ENCODE measurements around the gene SNX3.

The SNX3 gene

DNA sequence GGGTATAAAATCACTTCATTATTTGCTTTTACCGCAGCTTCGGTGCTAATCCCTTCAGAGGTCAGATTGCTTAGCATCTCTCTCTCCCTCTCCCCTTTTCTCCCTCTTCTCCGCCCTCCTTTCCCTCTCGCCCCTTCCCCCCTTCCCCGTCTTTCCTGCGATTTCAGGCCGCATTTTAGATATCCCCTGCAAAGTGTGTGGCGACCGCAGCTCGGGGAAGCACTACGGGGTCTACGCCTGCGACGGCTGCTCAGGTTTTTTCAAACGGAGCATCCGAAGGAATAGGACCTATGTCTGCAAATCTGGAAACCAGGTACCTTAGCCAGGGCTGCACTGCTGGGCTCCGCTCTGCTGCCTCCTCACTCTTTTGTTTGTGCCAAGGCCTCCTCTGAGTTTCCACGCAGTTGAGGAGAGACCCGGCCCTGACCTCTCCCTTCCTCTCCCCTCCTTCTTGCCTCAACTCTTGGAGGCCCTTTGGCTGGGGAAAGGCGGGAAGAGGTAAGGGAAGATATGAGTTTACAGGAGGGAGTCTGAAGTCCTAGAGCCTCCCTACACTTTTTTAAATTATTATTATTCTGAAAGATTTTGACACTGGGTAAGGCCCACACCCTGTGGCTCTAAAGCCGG lies 89.4 kb downstream of the SNX3 start:
- H3K27ac ChIP-seq (ENCODE audit: low read depth, low read length) = no peak overlapping the region
- no peaks in the 10 kb centered on the region for H3K4me1 ChIP-seq (ENCODE audit: control insufficient read depth, insufficient read depth, low read length)
- no peaks in the 10 kb centered on the region for H3K36me3 ChIP-seq (ENCODE audit: control insufficient read depth, insufficient read depth, low read length)
- H3K9ac ChIP-seq (ENCODE audit: low read length) = no peak overlapping the region
- peaks cover 74% of the 10 kb centered on the region for H3K27me3 ChIP-seq (ENCODE audit: control insufficient read depth, insufficient read depth, low read length)
- H3K4me3 ChIP-seq (ENCODE audit: low read length) = no peak overlapping the region

- Histone ChIP-seq H3K4me1 (ENCODE audit: control insufficient read depth, insufficient read depth, low read length) (no peaks in the 10 kb centered on the region), H3K36me3 (ENCODE audit: control insufficient read depth, insufficient read depth, low read length) (no peaks in the 10 kb centered on the region), H3K27me3 (ENCODE audit: control insufficient read depth, insufficient read depth, low read length) (peaks cover 75% of the 10 kb centered on the region), H3K4me3 (ENCODE audit: low read length) (no peak overlapping the region), H3K27ac (ENCODE audit: low read depth, low read length) (no peak overlapping the region), H3K9ac (ENCODE audit: low read length) (no peak overlapping the region)
Measured at GRCh38 chr6:108170332-108171290, 90.2 kb downstream of the SNX3 start.

DNA sequence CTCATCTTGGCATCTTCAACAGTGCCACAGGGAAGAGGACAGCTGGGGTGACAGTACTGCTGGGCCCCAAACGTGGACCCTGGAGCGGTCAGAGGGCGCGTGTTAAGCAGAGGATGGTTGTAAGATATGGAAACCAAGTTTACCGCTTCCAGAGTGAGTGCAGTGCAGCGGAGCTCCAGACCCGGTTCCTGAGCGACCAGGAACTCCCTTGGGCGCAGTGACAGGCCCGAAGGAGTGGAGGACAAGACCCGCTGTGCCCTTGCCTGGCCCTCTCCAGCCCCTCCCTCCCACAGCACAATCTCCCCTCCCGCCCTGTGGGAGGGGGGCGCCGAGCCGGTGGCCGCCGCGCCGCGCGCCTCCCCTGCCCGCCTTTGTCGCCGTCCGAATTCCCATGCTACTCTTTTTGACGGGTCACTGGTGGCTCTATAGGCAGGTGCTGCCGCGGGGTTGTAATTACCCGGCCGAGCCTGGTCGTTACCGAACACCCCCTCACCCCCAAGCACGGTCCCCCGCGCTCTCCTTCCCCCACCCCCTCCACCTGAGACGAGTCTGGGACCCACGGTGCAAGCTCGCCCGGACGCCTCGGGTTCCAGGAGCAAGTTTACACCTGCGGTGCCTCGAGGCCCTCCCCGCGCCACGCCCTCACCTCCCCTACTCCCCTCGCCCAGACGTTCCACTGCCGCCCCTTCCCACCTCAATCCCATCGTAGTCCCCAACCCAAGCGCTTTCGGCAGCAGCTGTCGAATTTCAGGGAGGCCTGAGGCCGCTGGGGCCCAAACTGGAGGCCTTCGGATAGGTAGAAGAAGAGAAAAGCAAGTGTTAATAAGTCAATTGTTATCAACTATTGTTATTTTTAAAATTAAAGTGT lies 91.1 kb downstream of the SNX3 start:
- H3K4me3 ChIP-seq (ENCODE audit: low read length) = peak overlapping the region; percentile 27
- no peaks in the 10 kb centered on the region for H3K36me3 ChIP-seq (ENCODE audit: control insufficient read depth, insufficient read depth, low read length)
- H3K9ac ChIP-seq (ENCODE audit: low read length) = no peak overlapping the region
- H3K27me3 ChIP-seq (ENCODE audit: control insufficient read depth, insufficient read depth, low read length) = peaks cover 73% of the 10 kb centered on the region
- no peak overlapping the region for H3K27ac ChIP-seq (ENCODE audit: low read depth, low read length)
- no peaks in the 10 kb centered on the region for H3K4me1 ChIP-seq (ENCODE audit: control insufficient read depth, insufficient read depth, low read length)

GRCh38 chr6:108168501-108169463 lies 92.1 kb downstream of the SNX3 start:
- Histone ChIP-seq H3K36me3 (ENCODE audit: control insufficient read depth, insufficient read depth, low read length) (no peaks in the 10 kb centered on the region), H3K27me3 (ENCODE audit: control insufficient read depth, insufficient read depth, low read length) (peaks cover 75% of the 10 kb centered on the region), H3K4me1 (ENCODE audit: control insufficient read depth, insufficient read depth, low read length) (no peaks in the 10 kb centered on the region), H3K9ac (ENCODE audit: low read length) (no peak overlapping the region), H3K27ac (ENCODE audit: low read depth, low read length) (no peak overlapping the region), H3K4me3 (ENCODE audit: low read length) (peak overlapping the region; percentile 41)

DNA sequence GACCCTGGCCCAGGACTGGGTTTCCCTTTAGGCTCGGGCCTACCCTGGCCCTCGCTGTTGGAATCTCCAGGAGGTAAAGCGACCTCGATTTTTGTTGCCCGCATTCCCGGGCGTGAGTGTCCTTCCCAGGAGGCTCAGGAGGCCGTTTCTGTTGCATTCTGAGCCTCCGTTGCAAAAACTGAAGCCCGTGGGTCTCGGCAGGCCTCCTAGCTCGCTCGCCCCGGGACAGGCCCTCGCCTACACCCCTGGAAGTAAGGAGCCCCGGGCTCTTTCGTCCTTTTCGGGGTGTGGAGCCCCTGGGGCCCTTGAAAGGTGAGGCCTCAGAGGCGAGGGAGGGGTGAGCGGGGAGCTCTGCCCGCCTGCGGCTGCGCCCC lies 92.8 kb downstream of the SNX3 start:
- no peaks in the 10 kb centered on the region for H3K36me3 ChIP-seq (ENCODE audit: control insufficient read depth, insufficient read depth, low read length)
- H3K4me1 ChIP-seq (ENCODE audit: control insufficient read depth, insufficient read depth, low read length) = no peaks in the 10 kb centered on the region
- no peak overlapping the region for H3K9ac ChIP-seq (ENCODE audit: low read length)
- peak overlapping the region; percentile 41 for H3K4me3 ChIP-seq (ENCODE audit: low read length)
- no peak overlapping the region for H3K27ac ChIP-seq (ENCODE audit: low read depth, low read length)
- peaks cover 81% of the 10 kb centered on the region for H3K27me3 ChIP-seq (ENCODE audit: control insufficient read depth, insufficient read depth, low read length)

DNA sequence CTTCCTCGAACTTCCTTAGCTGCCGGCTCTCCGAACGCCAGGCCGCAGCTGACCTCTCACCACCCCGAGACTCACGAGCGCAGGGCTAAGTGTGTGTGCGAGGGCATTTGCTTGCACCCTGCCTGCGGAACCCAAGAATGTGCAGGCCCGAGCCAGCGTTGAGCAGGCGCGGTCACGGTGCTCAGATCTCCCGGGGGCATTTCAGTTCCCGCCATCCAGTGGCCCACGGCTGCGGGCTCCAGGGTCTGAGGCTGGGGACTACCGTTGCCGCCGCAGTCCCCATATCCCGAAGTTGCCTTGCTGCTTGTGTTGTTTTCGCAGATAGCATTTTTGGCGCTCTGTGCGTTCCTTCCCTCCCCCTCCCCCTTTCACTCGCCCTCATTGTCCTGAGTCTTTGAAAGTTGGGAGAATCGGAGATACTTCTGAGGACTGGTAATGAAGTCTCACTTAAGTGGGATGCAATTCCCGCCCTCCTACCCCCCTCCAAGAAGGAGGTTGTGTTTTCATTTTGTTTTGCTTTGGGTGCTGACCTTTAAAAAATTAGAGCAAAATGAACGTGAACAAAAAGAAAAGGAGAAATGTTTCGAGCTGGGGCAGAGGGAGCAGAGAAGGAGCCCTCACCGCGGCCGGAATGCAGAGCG lies 93.3 kb downstream of the SNX3 start:
- Histone ChIP-seq H3K36me3 (ENCODE audit: control insufficient read depth, insufficient read depth, low read length) (no peaks in the 10 kb centered on the region), H3K4me1 (ENCODE audit: control insufficient read depth, insufficient read depth, low read length) (no peaks in the 10 kb centered on the region), H3K4me3 (ENCODE audit: low read length) (peak overlapping the region; percentile 41), H3K27ac (ENCODE audit: low read depth, low read length) (no peak overlapping the region), H3K27me3 (ENCODE audit: control insufficient read depth, insufficient read depth, low read length) (peaks cover 85% of the 10 kb centered on the region), H3K9ac (ENCODE audit: low read length) (no peak overlapping the region)

DNA sequence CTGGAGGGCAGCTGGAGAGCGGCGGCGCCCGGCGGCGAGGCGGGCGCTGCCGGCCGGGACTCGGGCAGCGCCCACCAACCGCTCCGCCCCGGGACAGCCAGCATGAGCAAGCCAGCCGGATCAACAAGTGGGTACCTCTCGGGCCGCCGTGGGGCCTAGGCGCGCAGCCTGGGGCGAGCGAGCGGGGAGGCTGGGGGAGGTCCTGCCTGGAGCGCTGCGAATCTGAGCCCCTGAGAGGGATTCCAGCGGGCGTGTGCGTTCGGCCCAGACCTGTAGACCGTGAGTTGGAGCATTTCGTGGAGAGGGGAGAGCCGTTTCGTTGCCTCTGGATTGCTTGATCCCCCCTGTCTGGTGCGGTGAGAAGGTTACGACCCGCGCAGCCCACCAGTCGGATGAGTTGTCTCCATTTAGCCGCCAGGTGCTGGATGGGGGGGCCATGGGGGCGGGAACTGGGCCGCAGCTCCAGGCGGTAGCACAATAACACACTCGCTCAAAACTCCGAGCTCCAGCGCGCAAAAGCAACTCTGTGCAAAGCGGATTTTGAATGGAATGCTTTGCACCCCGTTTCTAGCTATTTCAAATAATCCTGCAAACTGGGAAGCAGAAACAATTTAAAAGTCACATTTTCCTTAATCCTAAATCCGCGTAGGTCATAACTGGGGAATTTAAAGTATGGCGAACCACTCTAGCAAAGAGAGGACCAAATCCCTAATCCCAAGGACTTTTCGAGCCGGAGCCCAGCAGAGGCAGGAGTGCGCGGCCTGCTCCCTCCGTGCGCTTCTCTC lies 94.0 kb downstream of the SNX3 start:
- Histone ChIP-seq H3K4me3 (ENCODE audit: low read length) (no peak overlapping the region), H3K9ac (ENCODE audit: low read length) (no peak overlapping the region), H3K27me3 (ENCODE audit: control insufficient read depth, insufficient read depth, low read length) (peaks cover 85% of the 10 kb centered on the region), H3K36me3 (ENCODE audit: control insufficient read depth, insufficient read depth, low read length) (no peaks in the 10 kb centered on the region), H3K4me1 (ENCODE audit: control insufficient read depth, insufficient read depth, low read length) (no peaks in the 10 kb centered on the region), H3K27ac (ENCODE audit: low read depth, low read length) (no peak overlapping the region)

GRCh38 chr6:108165714-108166663 lies 94.9 kb downstream of the SNX3 start, which contains the start of gene NR2E1:
NR2E1 (plus strand) TSS chr6:108166022; CDS start chr6:108166766, 744 bp downstream.
- no peaks in the 10 kb centered on the region for H3K4me1 ChIP-seq (ENCODE audit: control insufficient read depth, insufficient read depth, low read length)
- H3K36me3 ChIP-seq (ENCODE audit: control insufficient read depth, insufficient read depth, low read length) = no peaks in the 10 kb centered on the region
- no peak within 1 kb of the TSS for H3K27ac ChIP-seq (ENCODE audit: low read depth, low read length)
- no peak within 1 kb of the TSS for H3K9ac ChIP-seq (ENCODE audit: low read length)
- H3K27me3 ChIP-seq (ENCODE audit: control insufficient read depth, insufficient read depth, low read length) = peaks cover 83% of the 10 kb centered on the region
- H3K4me3 ChIP-seq (ENCODE audit: low read length) = peak within 1 kb of the TSS; percentile 10

DNA sequence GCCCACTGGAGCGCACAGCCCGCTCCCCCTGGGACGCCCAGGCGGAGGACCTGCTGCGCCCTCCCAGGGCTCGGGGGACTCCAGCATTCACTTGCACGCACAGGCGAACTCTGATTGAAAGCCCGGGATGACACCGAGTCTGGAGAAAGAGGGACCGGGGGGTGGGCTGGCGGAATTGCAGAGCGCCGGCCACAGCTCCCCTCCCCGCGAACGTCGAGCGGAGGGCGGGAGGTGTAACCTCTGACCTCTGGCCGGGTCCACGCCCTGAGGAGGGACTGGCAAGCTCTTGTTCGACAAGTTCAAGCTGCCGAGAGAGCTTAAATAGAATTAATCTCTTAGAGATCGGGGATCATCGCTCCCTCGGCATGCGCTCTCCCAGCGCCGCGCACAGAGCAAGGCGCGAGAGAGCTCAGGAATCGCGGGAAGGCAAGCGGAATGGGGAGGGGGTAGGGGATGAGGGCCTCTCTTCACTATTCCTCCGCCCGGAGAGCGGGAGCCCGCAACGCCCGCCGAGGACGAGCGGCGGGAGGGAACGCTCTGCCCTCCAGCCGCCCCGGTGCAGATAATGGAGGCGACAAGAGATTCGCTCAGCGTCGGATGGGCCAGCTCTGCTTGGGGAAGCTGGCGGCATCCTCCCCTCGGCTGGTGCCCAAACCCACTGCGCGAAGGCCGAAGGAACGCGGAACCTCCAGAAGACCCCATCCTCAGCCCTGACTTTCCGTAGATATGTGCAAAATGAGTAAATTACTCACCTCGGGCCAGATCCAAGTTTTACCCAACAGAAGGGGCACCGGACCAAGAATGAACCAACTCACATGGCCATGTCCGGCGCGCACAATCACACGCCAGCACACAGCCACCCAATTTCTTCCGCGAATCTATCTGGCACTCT lies 95.8 kb downstream of the SNX3 start:
- peaks cover 76% of the 10 kb centered on the region for H3K27me3 ChIP-seq (ENCODE audit: control insufficient read depth, insufficient read depth, low read length)
- no peaks in the 10 kb centered on the region for H3K4me1 ChIP-seq (ENCODE audit: control insufficient read depth, insufficient read depth, low read length)
- H3K27ac ChIP-seq (ENCODE audit: low read depth, low read length) = no peak overlapping the region
- H3K9ac ChIP-seq (ENCODE audit: low read length) = no peak overlapping the region
- no peak overlapping the region for H3K4me3 ChIP-seq (ENCODE audit: low read length)
- no peaks in the 10 kb centered on the region for H3K36me3 ChIP-seq (ENCODE audit: control insufficient read depth, insufficient read depth, low read length)
